Stimulated activated CD4-positive, alpha-beta T cell treated with anti-CD3 and anti-CD28 coated beads, Interleukin-2, amount 100 ng/mL, for 48 hours (primary cell): ENCODE measurements around the gene EMP2.
A peak's percentile ranks its signal among the peaks of the same experiment; 100 is the strongest.
"Not testable (repeated sequence)": the region's sequence is repeated elsewhere in the genome, so short reads cannot be mapped to it uniquely, and the experiment has no call there.

ENCODE experiments used
- DNase-seq, 2 donors: peaks; one replicate each; pipeline ENCODE4 v3.0.0-alpha.2; 2020

EMP2 gene

GRCh38 chr16:10577305-10578202, 2.8 kb downstream of the EMP2 start:
- DNase-seq = no peak

- no peak for DNase-seq
Observed at GRCh38 chr16:10576390-10577304, 3.8 kb downstream of the EMP2 start.

- DNase-seq = no peak
Observed at GRCh38 chr16:10575506-10576130, 4.8 kb downstream of the EMP2 start.

GRCh38 chr16:10572611-10573010, 7.8 kb downstream of the EMP2 start:
- no peak for DNase-seq

- DNase-seq = no peak
Observed at GRCh38 chr16:10571354-10571753, 9.0 kb downstream of the EMP2 start.

- no peak for DNase-seq
Observed at GRCh38 chr16:10569621-10570020, 10.8 kb downstream of the EMP2 start.

GRCh38 chr16:10566613-10567012, 13.8 kb downstream of the EMP2 start:
- no peak for DNase-seq

- no peak for DNase-seq
Observed at GRCh38 chr16:10565167-10565566, 15.2 kb downstream of the EMP2 start.

GRCh38 chr16:10564591-10564990, 15.8 kb downstream of the EMP2 start:
- DNase-seq = no peak

- no peak for DNase-seq
Observed at GRCh38 chr16:10562361-10562899, 18.0 kb downstream of the EMP2 start.

GRCh38 chr16:10561425-10561824, 19.0 kb downstream of the EMP2 start:
- no peak for DNase-seq

GRCh38 chr16:10561001-10561400, 19.4 kb downstream of the EMP2 start:
- no peak for DNase-seq

- not testable (repeated sequence) for DNase-seq
Observed at GRCh38 chr16:10559792-10560191, 20.6 kb downstream of the EMP2 start.

GRCh38 chr16:10558746-10559641, 21.4 kb downstream of the EMP2 start:
- DNase-seq = no peak

- DNase-seq = no peak
Observed at GRCh38 chr16:10558305-10558704, 22.1 kb downstream of the EMP2 start.

GRCh38 chr16:10557750-10558149, 22.6 kb downstream of the EMP2 start:
- DNase-seq = no peak

GRCh38 chr16:10556236-10556635, 24.2 kb downstream of the EMP2 start:
- DNase-seq = no peak

GRCh38 chr16:10554569-10554968, 25.8 kb downstream of the EMP2 start:
- no peak for DNase-seq

GRCh38 chr16:10552998-10553491, 27.4 kb downstream of the EMP2 start:
- peak; percentile 40 to 50 for DNase-seq

- DNase-seq = no peak
Observed at GRCh38 chr16:10552281-10552680, 28.1 kb downstream of the EMP2 start.

GRCh38 chr16:10551881-10552280, 28.5 kb downstream of the EMP2 start:
- no peak for DNase-seq

- DNase-seq = no peak
Observed at GRCh38 chr16:10548404-10548803, 32.0 kb downstream of the EMP2 start.
